Measurements from ENCODE around the gene N4BP3.
A peak's percentile ranks its signal among the peaks of the same experiment; 100 is the strongest.

Gene N4BP3

GRCh38 chr5:178104492-178104891, 8.8 kb upstream of the N4BP3 start:
- no peak for DNase-seq

DNA sequence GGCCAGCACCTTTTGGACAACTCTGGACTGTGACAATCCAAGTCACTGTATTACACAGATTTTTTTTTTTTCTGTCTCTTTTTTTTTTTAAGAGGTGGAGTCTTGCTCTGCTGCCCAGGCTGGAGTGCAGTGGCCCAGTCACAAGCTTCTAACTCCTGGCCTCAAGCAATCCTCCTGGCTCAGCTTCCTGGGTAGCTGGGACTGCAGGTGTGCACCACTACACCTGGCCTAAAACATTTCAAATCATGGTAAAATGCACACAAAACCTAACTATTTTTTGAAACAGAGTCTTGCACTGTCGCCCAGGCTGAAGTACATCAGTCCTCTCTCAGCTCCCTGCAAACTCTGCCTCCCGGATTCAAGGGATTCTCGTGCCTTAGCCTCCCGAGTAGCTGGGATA, 7.2 kb upstream of the N4BP3 start:
- DNase-seq, result no peak

DNA sequence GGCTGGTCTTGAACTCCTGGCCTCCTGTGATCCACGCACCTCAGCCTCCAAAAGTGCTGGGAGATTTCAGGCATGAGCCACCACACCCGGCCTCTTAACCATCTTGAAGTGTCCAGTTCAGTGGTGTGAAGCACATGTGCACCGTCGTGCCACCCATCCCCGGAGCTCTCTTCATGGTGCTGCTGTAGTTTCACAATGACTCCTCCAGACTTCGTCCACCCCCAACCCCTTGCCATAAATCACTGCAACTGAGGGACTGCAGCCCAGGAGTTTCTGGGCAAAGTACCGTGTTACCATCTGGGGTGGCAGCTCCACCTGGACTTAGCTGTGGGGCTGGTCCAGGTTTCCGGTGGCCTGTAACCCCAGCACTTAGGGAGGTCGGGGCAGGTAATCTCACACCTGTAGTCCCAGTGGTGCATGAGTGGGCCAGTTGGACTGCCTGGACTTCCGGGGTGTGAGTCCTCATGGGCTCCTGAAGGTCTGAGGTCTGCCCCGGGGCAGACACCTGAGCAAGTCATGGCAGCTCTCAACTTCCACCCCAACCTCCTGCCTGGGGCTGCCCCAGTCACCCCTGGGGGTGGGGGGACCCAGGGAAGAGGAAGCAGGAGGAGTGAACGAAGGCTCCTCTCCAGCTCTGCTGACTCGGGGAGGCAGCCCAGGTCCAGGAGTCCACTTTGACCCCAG, 6.6 kb upstream of the N4BP3 start:
- DNase-seq, result no peak

DNA sequence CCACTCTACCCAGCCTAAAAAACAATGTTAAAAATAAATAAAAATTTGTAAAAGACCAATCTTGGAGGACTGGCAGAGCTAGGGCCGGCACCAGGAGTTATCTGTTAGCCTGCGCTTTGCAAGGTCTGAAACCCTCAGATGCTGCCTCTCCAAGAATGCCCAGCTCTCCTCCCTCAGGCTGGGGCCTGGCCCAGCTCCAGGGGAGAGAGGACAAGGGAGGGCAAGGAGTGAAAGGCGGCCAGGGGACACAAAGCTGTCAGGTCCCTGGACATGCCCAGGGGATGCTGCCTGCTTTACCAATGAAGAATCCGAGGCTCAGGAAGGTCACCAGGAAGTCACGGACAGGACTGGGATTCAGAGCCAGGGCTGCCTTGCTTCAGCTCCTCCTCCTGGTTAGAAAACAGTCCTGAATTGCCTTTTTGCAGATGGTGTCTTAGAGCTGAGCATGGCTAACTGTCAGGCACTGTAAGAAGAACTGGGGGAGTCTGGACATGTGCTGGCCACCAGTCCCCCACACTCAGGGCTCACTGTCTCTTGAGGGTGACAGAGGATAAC, 5.5 kb upstream of the N4BP3 start:
- DNase-seq, result no peak

GRCh38 chr5:178108446-178108845, 4.9 kb upstream of the N4BP3 start:
- DNase-seq, result no peak

DNA sequence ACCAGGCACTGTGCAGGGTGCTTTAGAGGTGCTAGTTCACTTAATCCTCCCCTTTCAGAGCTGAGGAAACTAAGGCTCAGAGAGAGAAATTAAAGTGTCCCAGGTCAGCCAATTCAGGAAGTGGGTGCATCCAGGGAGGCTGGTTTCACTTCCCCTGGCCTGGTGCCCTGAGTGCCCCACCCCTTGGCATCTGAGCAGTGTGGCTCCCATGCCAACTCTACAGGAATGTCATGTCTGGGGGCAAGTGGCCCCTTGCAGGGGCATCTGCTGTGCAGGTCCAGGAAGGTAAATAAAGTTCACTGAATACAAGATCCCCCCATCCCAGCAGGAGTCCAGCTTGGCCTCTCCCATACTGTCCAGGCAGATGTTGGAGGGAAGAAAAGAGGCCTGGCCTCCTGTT, 4.4 kb upstream of the N4BP3 start:
- DNase-seq, result no peak

- no peak for DNase-seq
These were observed 2.8 kb upstream of the N4BP3 start for GRCh38 chr5:178110511-178110910.

DNA sequence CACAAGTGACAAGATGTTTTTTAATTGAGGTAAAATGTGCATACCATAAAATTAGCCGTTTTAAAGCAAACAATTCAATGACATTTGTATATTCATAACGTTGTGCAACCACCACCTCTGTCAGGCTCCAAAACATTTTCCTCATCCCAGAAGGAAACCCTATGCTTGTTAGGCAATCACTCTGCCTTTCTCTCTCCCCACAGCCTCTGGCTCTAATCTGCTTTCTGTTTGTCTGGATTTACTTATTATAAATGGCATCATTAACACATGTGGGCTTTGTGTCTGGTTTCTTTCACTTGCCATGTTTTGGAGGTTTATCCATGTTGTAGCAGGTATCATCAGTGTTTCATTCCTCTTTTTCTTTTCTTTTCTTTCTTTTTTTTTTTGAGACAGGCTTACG, 1.4 kb upstream of the N4BP3 start:
- DNase-seq, result no peak

DNA sequence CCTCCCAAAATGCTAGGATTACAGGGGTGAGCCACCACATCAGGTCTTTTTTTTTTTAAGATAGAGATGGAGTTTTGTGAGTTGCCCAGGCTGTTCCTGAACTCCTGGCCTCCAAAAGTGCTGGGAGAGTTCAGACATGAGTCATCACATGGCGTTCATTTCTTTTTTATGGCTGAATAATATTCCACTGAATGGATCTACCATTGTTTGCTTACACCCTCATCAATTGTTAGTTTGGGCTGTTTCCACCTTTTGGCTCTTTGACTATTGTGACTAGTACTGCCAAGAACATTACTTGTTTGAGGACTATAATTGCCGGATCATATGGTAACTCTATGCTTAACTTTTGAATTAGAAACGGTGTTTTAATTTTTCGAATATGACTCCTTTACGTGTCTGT, 787 bp upstream of the N4BP3 start:
- no peak for DNase-seq

- DNase-seq, result peak; percentile 68
These were observed 551 bp downstream of the N4BP3 start for GRCh38 chr5:178113841-178114324.

DNA sequence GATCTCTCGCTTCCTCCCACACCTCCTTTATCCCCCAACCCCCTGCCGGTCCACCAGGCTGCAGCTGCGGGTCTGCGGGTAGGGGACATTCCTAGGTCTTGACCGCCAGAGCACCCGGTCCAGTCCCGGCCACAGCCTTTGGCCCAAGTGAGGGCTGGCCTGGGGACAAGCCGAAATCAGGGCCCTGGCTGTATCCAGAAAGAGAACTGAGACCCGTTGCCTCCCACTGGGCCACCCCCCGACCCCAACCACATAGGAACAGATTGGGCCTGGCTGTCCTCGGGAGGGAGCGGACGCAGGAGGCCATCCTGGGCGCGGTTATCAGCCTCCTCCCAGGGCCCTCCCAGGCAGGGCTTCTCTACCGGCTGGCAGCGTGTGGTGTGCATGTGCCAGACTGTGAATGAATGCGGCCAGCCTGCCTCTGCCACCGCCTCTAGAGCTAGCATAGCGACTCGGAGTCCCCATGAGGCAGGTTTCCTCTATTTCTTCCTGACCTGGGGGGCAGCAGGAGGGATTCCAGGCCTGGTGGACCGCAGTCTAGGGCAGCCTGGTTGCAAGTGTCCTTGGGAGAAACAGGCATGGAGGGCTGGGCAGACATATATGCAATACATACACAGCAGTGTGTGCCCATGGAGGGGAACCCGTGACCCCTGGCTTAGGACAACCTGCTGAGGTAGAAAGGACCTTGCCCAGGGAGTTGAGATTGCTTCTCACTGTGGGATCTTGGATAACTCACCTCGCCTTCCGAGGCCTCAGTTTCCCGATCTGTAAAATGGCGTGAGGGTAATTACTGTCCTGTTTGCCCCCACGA, 1.2 kb downstream of the N4BP3 start:
- DNase-seq, result peak; percentile 70

GRCh38 chr5:178115136-178115813, 1.9 kb downstream of the N4BP3 start:
- DNase-seq, result no peak

GRCh38 chr5:178115814-178116142, 2.4 kb downstream of the N4BP3 start:
- no peak for DNase-seq

DNA sequence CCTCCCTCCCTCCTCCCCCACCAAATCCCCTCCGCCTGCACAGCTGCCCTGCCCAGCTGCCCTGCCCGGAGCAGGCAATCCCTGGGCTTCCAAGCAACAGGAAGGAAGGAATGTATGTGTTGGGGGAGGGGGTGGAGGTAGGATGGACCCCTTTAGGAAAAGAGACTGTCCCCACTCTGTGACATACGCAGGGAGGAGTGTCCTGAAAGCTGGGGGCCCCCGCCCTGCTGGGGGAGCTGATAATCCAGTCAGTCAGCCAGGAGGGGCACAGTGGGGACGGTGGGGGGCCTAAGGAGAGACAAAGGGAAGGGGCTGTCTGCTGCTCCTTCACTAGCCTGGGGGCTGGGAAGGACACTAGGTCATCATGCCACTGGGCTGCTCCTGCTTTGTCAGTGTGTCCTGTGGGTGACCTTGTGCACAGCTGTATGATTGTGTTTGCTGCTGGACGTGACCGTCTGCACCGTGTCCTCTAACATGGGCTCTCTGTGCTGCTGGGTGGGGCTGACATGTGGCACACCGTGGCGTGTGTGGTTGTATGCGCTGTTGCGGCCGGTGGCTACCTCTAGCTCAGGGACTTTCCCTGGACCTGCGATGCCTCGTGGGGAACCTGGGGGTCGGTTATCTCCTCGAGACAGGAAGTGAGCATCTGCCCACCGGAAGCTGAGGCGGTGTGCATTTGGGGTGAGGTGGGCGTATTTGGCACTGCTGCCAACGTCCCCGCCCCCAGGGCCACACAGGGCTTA, 3.0 kb downstream of the N4BP3 start:
- peak; percentile 84 for DNase-seq

- no peak for DNase-seq
These were observed 4.8 kb downstream of the N4BP3 start for GRCh38 chr5:178117923-178118701.

GRCh38 chr5:178119915-178120606, 6.7 kb downstream of the N4BP3 start:
- no peak for DNase-seq

DNA sequence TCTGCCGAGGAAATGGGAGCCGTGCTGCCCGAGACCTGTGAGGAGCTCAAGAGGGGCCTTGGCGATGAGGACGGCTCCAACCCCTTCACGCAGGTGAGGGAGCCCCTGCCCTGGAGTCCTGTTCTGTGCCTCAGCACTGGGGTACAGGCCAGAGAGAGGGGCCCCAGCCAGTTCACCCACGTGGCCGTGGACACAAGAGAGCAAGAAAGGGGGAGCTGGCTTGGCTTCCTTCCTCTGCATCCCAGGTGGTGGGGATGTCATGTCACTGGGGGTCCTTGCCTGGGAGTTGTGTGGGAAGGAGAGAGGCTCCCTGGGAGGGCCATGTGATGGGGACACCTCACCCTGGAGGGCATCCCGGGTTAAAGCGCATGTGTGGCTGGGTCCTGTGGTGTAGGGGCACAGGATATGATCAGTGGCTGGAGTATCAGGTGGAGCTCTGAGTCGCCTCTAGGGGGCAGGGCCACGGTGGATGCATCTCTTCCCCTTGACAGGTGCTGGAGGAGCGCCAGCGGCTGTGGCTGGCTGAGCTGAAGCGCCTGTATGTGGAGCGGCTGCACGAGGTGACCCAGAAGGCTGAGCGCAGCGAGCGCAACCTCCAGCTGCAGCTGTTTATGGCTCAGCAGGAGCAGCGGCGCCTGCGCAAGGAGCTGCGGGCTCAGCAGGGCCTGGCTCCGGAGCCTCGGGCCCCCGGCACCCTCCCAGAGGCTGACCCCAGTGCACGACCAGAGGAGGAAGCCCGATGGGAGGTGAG, 7.5 kb downstream of the N4BP3 start:
- peak; percentile 87 for DNase-seq

DNA sequence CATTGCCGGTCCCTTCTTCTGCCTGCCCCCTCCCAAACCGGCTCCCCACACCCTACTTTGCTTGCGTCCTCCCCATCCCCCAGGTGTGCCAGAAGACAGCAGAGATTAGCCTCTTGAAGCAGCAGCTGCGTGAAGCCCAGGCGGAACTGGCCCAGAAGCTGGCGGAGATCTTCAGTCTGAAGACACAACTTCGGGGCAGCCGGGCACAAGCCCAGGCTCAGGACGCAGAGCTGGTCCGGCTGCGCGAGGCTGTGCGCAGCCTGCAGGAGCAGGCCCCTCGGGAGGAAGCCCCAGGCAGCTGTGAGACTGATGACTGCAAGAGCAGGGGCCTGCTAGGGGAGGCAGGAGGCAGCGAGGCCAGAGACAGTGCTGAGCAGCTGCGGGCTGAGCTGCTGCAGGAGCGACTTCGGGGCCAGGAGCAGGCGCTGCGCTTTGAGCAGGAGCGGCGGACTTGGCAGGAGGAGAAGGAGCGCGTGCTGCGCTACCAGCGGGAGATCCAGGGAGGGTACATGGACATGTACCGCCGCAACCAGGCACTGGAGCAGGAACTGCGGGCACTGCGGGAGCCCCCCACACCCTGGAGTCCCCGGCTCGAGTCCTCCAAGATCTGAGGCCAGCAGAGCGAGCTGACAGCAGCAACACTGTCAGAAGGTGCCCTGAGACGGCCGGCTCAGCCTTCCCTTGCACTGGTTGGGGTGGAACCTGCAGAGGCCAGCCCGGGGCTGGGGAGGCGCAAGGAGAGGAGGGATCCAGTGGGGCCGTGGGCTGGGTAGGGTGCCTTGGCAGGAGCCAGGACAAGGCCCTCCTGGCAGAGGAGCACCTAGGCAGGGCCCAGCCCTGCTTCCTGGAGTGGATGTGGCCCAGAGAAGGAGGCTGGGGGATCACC, 8.3 kb downstream of the N4BP3 start:
- DNase-seq, result no peak

GRCh38 chr5:178122346-178122745, 9.0 kb downstream of the N4BP3 start:
- no peak for DNase-seq
